Erythroblast (primary cell): ENCODE data around the gene ZIC1.

ENCODE experiments used
- DNase-seq, 2 experiments: peaks; one replicate each; lab custom pipeline; 2025; lab: John Stamatoyannopoulos, UW
- GATA1 ChIP-seq: IDR thresholded peaks from 2 replicates; pipeline ENCODE4 v1.6.1; 2011; ENCODE audit warnings: low read depth, mild to moderate bottlenecking, control low read depth, low read length, moderate library complexity
- POLR2A ChIP-seq: IDR thresholded peaks from 2 replicates; pipeline ENCODE4 v1.6.1; 2011; ENCODE audit warnings: mild to moderate bottlenecking, low read length

ZIC1 gene

GRCh38 chr3:147458995-147459704 is 50.0 kb downstream of the ZIC1 start:
- DNase-seq = no peak
- no peak for TF ChIP-seq POLR2A
- TF ChIP-seq GATA1 = no peak

- TF ChIP-seq POLR2A = no peak
- no peak for TF ChIP-seq GATA1
- no peak for DNase-seq
Observed at GRCh38 chr3:147462856-147463255, 53.7 kb downstream of the ZIC1 start.
